Trophoblast cell (in vitro differentiated cells and primary cell): ENCODE measurements around the gene TICAM2.

Experiments
- DNase-seq, 2 donors: peaks; one replicate each; pipeline ENCODE4 v3.0.0-alpha.2; 2016
- H2AFZ ChIP-seq: 2 replicates; pipeline ENCODE4 v1.6.1; 2013; ENCODE audit warnings: low read length, moderate library complexity, mild to moderate bottlenecking; ENCODE audit not compliant: insufficient read depth, poor library complexity
- H2AK5ac ChIP-seq: 2 replicates; pipeline ENCODE4 v1.6.1; 2013; ENCODE audit warnings: mild to moderate bottlenecking, low read length
- H2BK120ac ChIP-seq: 2 replicates; pipeline ENCODE4 v1.6.1; 2013; ENCODE audit warnings: low read length, mild to moderate bottlenecking, moderate library complexity; ENCODE audit not compliant: insufficient read depth, poor library complexity
- H2BK12ac ChIP-seq: 2 replicates; pipeline ENCODE4 v1.6.1; 2013; ENCODE audit warnings: mild to moderate bottlenecking, low read length, moderate library complexity
- H2BK5ac ChIP-seq: 2 replicates; pipeline ENCODE4 v1.6.1; 2013; ENCODE audit warnings: low read length, low read depth, moderate library complexity, mild to moderate bottlenecking; ENCODE audit not compliant: poor library complexity
- H3K14ac ChIP-seq: 2 replicates; pipeline ENCODE4 v1.6.1; 2013; ENCODE audit warnings: mild to moderate bottlenecking, low read length
- H3K18ac ChIP-seq: 2 replicates; pipeline ENCODE4 v1.6.1; 2013; ENCODE audit warnings: mild to moderate bottlenecking, low read length
- H3K23ac ChIP-seq: 2 replicates; pipeline ENCODE4 v1.6.1; 2013; ENCODE audit warnings: low read length
- H3K27ac ChIP-seq: 2 replicates; pipeline ENCODE4 v1.5.1; 2013; ENCODE audit warnings: low read depth, mild to moderate bottlenecking, inconsistent platforms, low read length, moderate library complexity
- H3K27me3 ChIP-seq: 2 replicates; pipeline ENCODE4 v1.6.1; 2013; ENCODE audit warnings: inconsistent platforms, mild to moderate bottlenecking, low read length, moderate library complexity; ENCODE audit not compliant: insufficient read depth
- H3K36me3 ChIP-seq, 2 experiments: 1 replicate in 1 of 2; 2 replicates in 1 of 2; pipeline ENCODE4 v1.6.1; 2013; ENCODE audit warnings: low read length in 2 of 2, mild to moderate bottlenecking in 2 of 2, moderate library complexity in 1 of 2; ENCODE audit not compliant: insufficient read depth in 2 of 2, control insufficient read depth in 1 of 2
- H3K4ac ChIP-seq: 2 replicates; pipeline ENCODE4 v1.6.1; 2013; ENCODE audit warnings: low read depth, mild to moderate bottlenecking, low read length, moderate library complexity
- H3K4me1 ChIP-seq, 2 experiments: 1 replicate in 1 of 2; 2 replicates in 1 of 2; pipeline ENCODE4 v1.6.1; 2013; ENCODE audit warnings: low read length in 2 of 2, mild to moderate bottlenecking in 2 of 2, moderate library complexity in 1 of 2; ENCODE audit not compliant: insufficient read depth in 2 of 2, control insufficient read depth in 1 of 2
- H3K4me2 ChIP-seq: 2 replicates; pipeline ENCODE4 v1.6.1; 2013; ENCODE audit warnings: inconsistent platforms, mild to moderate bottlenecking, low read length, moderate library complexity
- H3K4me3 ChIP-seq: 2 replicates; pipeline ENCODE4 v1.5.1; 2013; ENCODE audit warnings: mild to moderate bottlenecking, low read depth, low read length, inconsistent platforms
- H3K79me1 ChIP-seq: one replicate; pipeline ENCODE4 v1.6.1; 2013; ENCODE audit warnings: low read length
- H3K79me2 ChIP-seq: 2 replicates; pipeline ENCODE4 v1.6.1; 2013; ENCODE audit warnings: low read length, mild to moderate bottlenecking; ENCODE audit not compliant: control insufficient read depth, insufficient read depth, poor library complexity
- H3K9ac ChIP-seq: 2 replicates; pipeline ENCODE4 v1.6.1; 2013; ENCODE audit warnings: mild to moderate bottlenecking, low read length
- H3K9me3 ChIP-seq: 2 replicates; pipeline ENCODE4 v1.6.1; 2013; ENCODE audit warnings: low read depth, mild to moderate bottlenecking, control low read depth, inconsistent platforms, low read length; ENCODE audit not compliant: insufficient read depth
- H4K12ac ChIP-seq: 2 replicates; pipeline ENCODE4 v1.6.1; 2013; ENCODE audit warnings: low read depth, mild to moderate bottlenecking, low read length, moderate library complexity
- H4K8ac ChIP-seq: 2 replicates; pipeline ENCODE4 v1.6.1; 2013; ENCODE audit warnings: low read depth, mild to moderate bottlenecking, low read length, moderate library complexity
- H4K91ac ChIP-seq: one replicate; pipeline ENCODE4 v1.6.1; 2013; ENCODE audit warnings: low read depth, mild to moderate bottlenecking, low read length, moderate library complexity
- WGBS: extraction: QIAGEN DNeasy Blood & Tissue Kit; methylation state at CpG from one replicate; pipeline ENCODE4 v1.1.7; 2013; ENCODE audit warnings: missing lambda C conversion rate; ENCODE audit not compliant: insufficient read length, insufficient coverage; ENCODE audit errors: extremely low coverage; 5-methylcytosine and 5-hydroxymethylcytosine counted together

The TICAM2 gene

DNA sequence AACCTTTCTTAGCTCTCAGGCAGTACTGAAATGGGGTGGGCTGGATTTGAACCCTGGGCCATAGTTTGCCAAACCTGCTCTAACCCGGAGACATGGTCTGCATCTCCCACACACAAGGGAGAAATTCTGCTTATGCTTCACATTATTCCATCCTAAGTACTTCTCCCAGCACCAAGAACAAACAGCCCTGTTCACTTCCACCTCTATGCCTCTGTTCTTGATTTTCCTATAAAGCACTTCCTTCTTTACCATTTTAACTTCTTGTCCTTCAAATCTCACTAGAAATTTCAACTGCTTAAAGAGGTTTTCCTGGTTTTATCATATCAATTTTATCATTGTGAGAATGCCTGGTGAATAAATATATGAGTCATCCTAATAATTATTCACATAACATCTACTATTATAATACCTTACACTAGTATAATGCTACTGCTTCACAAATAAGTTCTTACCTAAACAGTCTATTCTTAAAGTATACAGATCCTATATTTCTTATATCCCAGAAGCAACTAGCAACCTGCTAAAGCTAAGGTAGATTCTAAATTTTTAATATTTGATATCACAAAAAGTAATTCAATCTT, 70.4 kb downstream of the TICAM2 start:
- H2AK5ac ChIP-seq = no peak overlapping the region
- no peak overlapping the region for H3K14ac ChIP-seq
- no peaks in the 10 kb centered on the region for H3K4me1 ChIP-seq
- H3K36me3 ChIP-seq = peaks cover 0 to 2% of the 10 kb centered on the region in 2 experiments
- no CpG with 5 or more reads among the region's 1 CpG for WGBS
- H2BK120ac ChIP-seq = no peak overlapping the region
- H4K91ac ChIP-seq = no peak overlapping the region
- no peaks in the 10 kb centered on the region for H3K79me1 ChIP-seq
- H3K9ac ChIP-seq = no peak overlapping the region
- H3K27ac ChIP-seq = no peak overlapping the region
- H4K8ac ChIP-seq = no peak overlapping the region
- no peak overlapping the region for H3K18ac ChIP-seq
- no peak overlapping the region for H3K23ac ChIP-seq
- H3K9me3 ChIP-seq = no peaks in the 10 kb centered on the region
- H3K27me3 ChIP-seq = no peaks in the 10 kb centered on the region
- no peak overlapping the region for H2AFZ ChIP-seq
- no peak for DNase-seq
- no peak overlapping the region for H2BK12ac ChIP-seq
- no peak overlapping the region for H4K12ac ChIP-seq
- H2BK5ac ChIP-seq = no peak overlapping the region
- no peak overlapping the region for H3K4me2 ChIP-seq
- no peaks in the 10 kb centered on the region for H3K79me2 ChIP-seq
- no peak overlapping the region for H3K4me3 ChIP-seq
- H3K4ac ChIP-seq = no peak overlapping the region

DNA sequence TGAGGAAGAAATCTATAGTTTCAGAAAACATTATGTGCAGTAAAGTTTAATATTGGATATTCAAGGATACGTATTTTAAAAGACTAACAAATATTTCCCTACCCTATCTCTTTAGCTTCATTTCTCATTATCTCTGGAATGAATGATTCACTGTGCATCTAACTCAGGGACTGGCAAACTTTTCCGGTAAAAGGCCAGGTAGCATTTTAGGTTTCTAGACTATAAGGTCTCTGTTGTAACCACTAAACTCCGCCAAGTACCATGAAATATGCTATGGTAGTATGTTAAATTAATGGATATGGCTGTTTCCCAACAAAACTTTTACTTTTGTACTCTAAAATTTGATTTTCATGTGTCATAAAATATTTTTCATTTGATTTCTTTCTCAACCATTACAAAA, 70.9 kb downstream of the TICAM2 start:
- no peak overlapping the region for H3K4me3 ChIP-seq

DNA sequence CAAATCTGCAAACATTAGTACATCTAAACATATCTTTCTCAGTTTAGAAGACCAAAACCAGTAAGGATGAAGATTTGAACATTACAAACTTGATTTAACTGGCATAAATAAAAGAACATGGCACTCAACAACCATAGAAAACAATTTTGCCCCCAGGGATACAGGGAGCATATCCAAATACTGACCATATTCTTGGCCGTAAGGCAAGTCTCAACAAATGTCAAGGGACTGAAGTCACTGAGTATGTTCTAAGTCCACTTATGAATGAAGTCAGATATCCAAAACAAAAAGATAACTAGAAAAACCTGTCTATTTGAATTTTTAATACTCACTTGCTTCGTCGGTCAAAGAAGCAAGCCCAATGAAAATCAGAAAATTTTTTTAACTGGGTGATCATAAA, 71.9 kb downstream of the TICAM2 start:
- Histone ChIP-seq H4K8ac (no peak overlapping the region), H3K23ac (no peak overlapping the region), H2BK5ac (no peak overlapping the region), H3K18ac (no peak overlapping the region), H3K4me3 (no peak overlapping the region), H3K4me2 (no peak overlapping the region), H3K4ac (no peak overlapping the region), H2AK5ac (no peak overlapping the region), H3K9me3 (no peaks in the 10 kb centered on the region), H3K27ac (no peak overlapping the region), H3K27me3 (no peaks in the 10 kb centered on the region), H3K79me2 (no peaks in the 10 kb centered on the region), H3K9ac (no peak overlapping the region), H2AFZ (no peak overlapping the region), H4K12ac (no peak overlapping the region), H4K91ac (no peak overlapping the region), H3K14ac (no peak overlapping the region), H3K79me1 (no peaks in the 10 kb centered on the region), H3K36me3 (no peaks in the 10 kb centered on the region), H2BK120ac (no peak overlapping the region), H2BK12ac (no peak overlapping the region), H3K4me1 (no peaks in the 10 kb centered on the region)
- no CpG with 5 or more reads among the region's 3 CpGs for WGBS
- peak; percentile 57 to 91 for DNase-seq

More for the DNA sequence above, 70.9 kb downstream of the TICAM2 start:
- no peak overlapping the region for H3K14ac ChIP-seq
- H3K4me1 ChIP-seq = no peaks in the 10 kb centered on the region
- no peak overlapping the region for H2BK5ac ChIP-seq
- no peak overlapping the region for H3K23ac ChIP-seq
- H2AK5ac ChIP-seq = no peak overlapping the region
- no peaks in the 10 kb centered on the region for H3K79me1 ChIP-seq
- no peak overlapping the region for H3K18ac ChIP-seq
- H4K8ac ChIP-seq = no peak overlapping the region
- no peak overlapping the region for H3K4me2 ChIP-seq
- no peak overlapping the region for H3K27ac ChIP-seq
- H2BK12ac ChIP-seq = no peak overlapping the region
- H4K12ac ChIP-seq = no peak overlapping the region
- peak in 1 of 2 donors; percentile 70 for DNase-seq
- H3K79me2 ChIP-seq = no peaks in the 10 kb centered on the region
- H4K91ac ChIP-seq = no peak overlapping the region
- H2AFZ ChIP-seq = no peak overlapping the region
- no peak overlapping the region for H2BK120ac ChIP-seq
- H3K9me3 ChIP-seq = no peaks in the 10 kb centered on the region
- H3K36me3 ChIP-seq = peaks cover 0 to 2% of the 10 kb centered on the region in 2 experiments
- no peak overlapping the region for H3K9ac ChIP-seq
- no CpG with 5 or more reads among the region's 3 CpGs for WGBS
- no peaks in the 10 kb centered on the region for H3K27me3 ChIP-seq
- H3K4ac ChIP-seq = no peak overlapping the region
